Chondrocyte (in vitro differentiated cells): Measurements from ENCODE around the gene GREB1L. TPM values are rescaled to one million over a fixed set of nuclear protein-coding genes. Genes with fewer than 3 reads are reported as not detected.

Experiments used
- DNase-seq: peaks from one replicate; pipeline ENCODE4 v3.0.0; 2021; ENCODE audit warnings: mixed read lengths, low spot score
- H3K27ac Mint-ChIP-seq: one replicate; pipeline ENCODE4 v1.8.0; 2021; ENCODE audit warnings: mild to moderate bottlenecking, moderate library complexity, mixed read lengths; ENCODE audit not compliant: unreplicated experiment
- H3K27me3 Mint-ChIP-seq: 2 replicates; pipeline ENCODE4 v1.8.0; 2021; ENCODE audit warnings: low read depth, mixed read lengths
- H3K36me3 Mint-ChIP-seq: 2 replicates; pipeline ENCODE4 v1.8.0; 2021; ENCODE audit warnings: low read depth, mixed read lengths
- H3K4me1 Mint-ChIP-seq: 2 replicates; pipeline ENCODE4 v1.8.0; 2021; ENCODE audit warnings: low read depth, mild to moderate bottlenecking, mixed read lengths
- H3K4me3 Mint-ChIP-seq: one replicate; pipeline ENCODE4 v1.8.0; 2021; ENCODE audit warnings: mild to moderate bottlenecking, moderate library complexity, mixed read lengths; ENCODE audit not compliant: unreplicated experiment
- H3K9me3 Mint-ChIP-seq: 2 replicates; pipeline ENCODE4 v1.8.0; 2021; ENCODE audit warnings: low read depth, mixed read lengths
- total RNA-seq: library from RNA; stranded (reverse); gene quantifications from 3 replicates; pipeline ENCODE4 v1.2.1, GENCODE V29; 2021
- TF ChIP-seq, protein P1 (sequence below): fragments of 200-600 bp; sonication (generic); IDR thresholded peaks from 2 replicates; pipeline ENCODE4 v1.5.0; 2021; ENCODE audit warnings: antibody characterized with exemption, mild to moderate bottlenecking, moderate library complexity

GREB1L gene
- total RNA-seq, 1 donor from 2014 or later, result 2.4 TPM

- no peak for DNase-seq
- TF ChIP-seq, protein P1, sequence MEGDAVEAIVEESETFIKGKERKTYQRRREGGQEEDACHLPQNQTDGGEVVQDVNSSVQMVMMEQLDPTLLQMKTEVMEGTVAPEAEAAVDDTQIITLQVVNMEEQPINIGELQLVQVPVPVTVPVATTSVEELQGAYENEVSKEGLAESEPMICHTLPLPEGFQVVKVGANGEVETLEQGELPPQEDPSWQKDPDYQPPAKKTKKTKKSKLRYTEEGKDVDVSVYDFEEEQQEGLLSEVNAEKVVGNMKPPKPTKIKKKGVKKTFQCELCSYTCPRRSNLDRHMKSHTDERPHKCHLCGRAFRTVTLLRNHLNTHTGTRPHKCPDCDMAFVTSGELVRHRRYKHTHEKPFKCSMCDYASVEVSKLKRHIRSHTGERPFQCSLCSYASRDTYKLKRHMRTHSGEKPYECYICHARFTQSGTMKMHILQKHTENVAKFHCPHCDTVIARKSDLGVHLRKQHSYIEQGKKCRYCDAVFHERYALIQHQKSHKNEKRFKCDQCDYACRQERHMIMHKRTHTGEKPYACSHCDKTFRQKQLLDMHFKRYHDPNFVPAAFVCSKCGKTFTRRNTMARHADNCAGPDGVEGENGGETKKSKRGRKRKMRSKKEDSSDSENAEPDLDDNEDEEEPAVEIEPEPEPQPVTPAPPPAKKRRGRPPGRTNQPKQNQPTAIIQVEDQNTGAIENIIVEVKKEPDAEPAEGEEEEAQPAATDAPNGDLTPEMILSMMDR, result no peak
- Mint-ChIP-seq H3K4me1 (peaks cover 38% of the 10 kb centered on the region), H3K9me3 (no peaks in the 10 kb centered on the region), H3K27ac (no peak overlapping the region), H3K4me3 (no peak overlapping the region), H3K36me3 (no peaks in the 10 kb centered on the region), H3K27me3 (peaks cover 3% of the 10 kb centered on the region)
Measured at GRCh38 chr18:21451851-21452250, 209.8 kb downstream of the GREB1L start.

DNA sequence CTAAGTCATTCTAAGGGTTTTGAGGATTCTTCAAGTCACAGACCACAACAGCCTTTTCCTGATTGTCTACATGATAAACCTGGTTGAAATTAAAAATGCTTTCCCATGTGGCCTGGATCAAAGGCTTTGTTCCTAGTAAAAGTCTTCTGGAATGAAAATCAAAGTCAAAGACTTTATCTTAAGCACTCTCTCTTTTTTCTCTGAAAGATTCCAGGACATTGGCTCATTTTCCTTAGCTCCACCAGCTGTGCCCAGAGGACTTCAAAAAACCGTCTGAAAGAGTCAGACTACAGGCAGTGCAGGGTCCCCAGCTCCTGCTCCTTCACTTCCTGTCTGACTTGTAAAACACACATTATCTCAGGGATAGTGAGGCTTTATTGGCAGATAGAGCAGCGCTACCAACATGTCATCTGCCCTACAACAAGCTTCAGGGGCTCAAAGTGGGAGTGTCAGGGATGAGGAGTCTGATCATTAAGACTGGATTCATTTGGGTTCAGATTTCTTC is 210.3 kb downstream of the GREB1L start:
- Mint-ChIP-seq H3K36me3 (no peaks in the 10 kb centered on the region), H3K9me3 (no peaks in the 10 kb centered on the region), H3K27ac (peak overlapping the region; percentile 76), H3K27me3 (peaks cover 3% of the 10 kb centered on the region), H3K4me1 (peaks cover 42% of the 10 kb centered on the region), H3K4me3 (no peak overlapping the region)
- TF ChIP-seq, protein P1, result no peak
- no peak for DNase-seq

GRCh38 chr18:21452796-21453510 is 210.9 kb downstream of the GREB1L start:
- Mint-ChIP-seq H3K36me3 (no peaks in the 10 kb centered on the region), H3K9me3 (no peaks in the 10 kb centered on the region), H3K27me3 (peaks cover 3% of the 10 kb centered on the region), H3K27ac (peak overlapping the region; percentile 76), H3K4me3 (no peak overlapping the region), H3K4me1 (peaks cover 49% of the 10 kb centered on the region)
- TF ChIP-seq, protein P1, result peak; percentile 43
- no peak for DNase-seq

GRCh38 chr18:21453511-21453901 is 211.5 kb downstream of the GREB1L start:
- Mint-ChIP-seq H3K9me3 (no peaks in the 10 kb centered on the region), H3K4me1 (peaks cover 54% of the 10 kb centered on the region), H3K36me3 (no peaks in the 10 kb centered on the region), H3K27me3 (peaks cover 3% of the 10 kb centered on the region), H3K4me3 (no peak overlapping the region), H3K27ac (peak overlapping the region; percentile 52)
- TF ChIP-seq, protein P1, result no peak
- no peak for DNase-seq

DNA sequence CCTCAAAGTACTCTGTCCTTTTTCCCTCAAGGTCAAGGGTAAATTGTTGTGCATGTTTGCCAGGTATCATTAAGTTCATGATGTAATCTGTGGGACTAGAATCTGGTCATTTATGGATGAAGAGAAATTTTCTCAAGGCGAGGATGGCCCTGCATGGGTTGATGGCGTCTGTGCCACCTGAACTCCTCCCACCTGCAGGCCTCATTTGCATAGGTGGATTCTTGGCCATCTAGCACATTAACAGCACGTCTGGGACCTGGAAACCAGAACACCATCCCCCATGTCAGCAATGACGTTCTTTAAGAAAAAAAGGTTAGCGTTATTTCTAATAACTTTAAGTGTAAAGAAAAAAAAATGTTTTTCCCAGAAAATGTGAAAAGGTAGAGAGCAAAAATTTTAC is 212.7 kb downstream of the GREB1L start:
- peaks cover 60% of the 10 kb centered on the region for H3K4me1 Mint-ChIP-seq
- H3K27ac Mint-ChIP-seq, result no peak overlapping the region
- no peak overlapping the region for H3K4me3 Mint-ChIP-seq
- H3K36me3 Mint-ChIP-seq, result no peaks in the 10 kb centered on the region
- TF ChIP-seq, protein P1, result no peak
- no peak for DNase-seq
- H3K27me3 Mint-ChIP-seq, result no peaks in the 10 kb centered on the region
- no peaks in the 10 kb centered on the region for H3K9me3 Mint-ChIP-seq
